Kidney capillary endothelial cell (primary cell): ENCODE results near the gene BOC.

Experiments
- DNase-seq: peaks from one replicate; pipeline ENCODE4 v3.0.0-alpha.2; 2018; ENCODE audit warnings: low spot score

The BOC gene

DNA sequence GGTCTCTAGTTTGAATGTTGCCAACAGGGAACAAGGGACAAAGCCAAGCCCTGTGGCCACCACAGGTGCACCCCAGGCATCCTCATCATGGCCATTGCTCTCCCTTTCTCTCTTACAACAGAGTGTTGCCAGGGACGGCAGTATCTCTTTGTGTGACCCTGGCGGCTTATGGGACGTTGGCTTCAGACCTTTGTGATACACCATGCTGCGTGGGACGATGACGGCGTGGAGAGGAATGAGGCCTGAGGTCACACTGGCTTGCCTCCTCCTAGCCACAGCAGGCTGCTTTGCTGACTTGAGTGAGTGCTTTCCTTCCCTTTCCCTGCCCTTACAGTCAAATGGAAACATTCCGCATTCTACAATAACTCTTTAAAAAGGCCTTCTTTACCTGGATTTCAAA is 38.2 kb downstream of the BOC start:
- no peak for DNase-seq

DNA sequence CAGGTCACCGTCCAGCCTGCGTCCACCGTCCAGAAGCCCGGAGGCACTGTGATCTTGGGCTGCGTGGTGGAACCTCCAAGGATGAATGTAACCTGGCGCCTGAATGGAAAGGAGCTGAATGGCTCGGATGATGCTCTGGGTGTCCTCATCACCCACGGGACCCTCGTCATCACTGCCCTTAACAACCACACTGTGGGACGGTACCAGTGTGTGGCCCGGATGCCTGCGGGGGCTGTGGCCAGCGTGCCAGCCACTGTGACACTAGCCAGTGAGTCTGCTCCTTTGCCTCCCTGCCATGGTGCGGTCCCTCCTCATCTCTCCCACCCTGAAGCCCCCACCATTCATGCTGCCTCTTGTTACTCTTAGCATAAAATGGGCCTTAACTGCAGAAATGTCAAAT is 39.2 kb downstream of the BOC start:
- DNase-seq = no peak

DNA sequence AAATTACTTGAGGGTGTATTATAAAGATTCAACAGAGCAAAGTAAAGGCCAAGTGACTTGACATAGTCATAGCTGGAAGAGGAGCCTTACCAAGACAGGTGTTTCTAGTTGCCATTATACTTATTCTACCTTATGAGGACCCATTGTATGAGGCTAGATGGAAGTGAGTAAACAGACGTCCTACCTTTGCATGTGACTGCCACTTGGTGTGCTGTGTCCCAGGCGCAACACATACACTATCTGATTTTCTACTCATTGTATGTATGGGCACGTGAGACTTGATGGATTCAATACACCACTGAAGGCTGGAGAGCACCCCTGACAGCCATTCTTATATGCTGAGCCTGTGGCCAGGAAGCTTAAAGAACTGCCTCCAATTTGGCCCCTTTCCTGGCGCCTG is 40.5 kb downstream of the BOC start:
- DNase-seq = no peak

DNA sequence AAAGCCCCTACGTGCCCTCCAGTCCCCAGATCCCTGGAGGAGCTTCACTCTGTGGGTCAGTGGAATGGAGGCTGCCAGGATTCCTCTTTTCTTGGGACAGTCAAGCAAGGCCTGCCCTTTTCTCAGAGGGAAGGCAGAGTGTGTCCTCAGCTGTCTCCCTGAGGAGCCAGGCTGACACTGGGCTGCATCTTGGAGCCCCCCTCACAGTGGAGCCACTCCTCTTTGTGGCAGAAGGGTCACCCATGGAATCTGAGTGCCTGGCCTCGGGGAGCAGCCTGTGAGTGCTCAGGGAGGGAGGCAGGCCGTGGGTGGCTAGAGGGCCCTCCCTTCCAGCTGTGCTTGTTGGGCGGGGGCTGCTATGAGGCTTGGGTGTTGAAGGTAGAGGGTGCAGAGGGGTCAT is 41.2 kb downstream of the BOC start:
- no peak for DNase-seq

DNA sequence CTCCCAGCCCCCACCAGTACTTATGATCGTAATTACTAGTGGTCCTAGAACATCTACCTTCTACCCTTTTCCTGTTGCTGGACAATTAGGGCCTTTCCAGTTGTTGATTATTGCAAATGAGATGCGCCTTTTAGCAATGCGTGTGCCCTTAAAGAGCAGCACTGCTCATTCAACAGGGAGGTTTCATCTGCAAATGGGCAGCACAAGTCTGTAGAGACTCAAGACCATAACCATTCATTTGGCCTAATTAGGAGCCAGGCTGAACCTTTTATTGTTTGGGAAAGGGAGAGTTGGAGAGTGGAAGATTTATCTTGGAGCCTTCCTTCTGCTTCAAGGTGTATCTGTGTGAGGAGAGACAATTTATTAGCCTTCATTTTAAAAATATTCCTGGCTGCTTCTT is 42.3 kb downstream of the BOC start:
- DNase-seq = no peak

DNA sequence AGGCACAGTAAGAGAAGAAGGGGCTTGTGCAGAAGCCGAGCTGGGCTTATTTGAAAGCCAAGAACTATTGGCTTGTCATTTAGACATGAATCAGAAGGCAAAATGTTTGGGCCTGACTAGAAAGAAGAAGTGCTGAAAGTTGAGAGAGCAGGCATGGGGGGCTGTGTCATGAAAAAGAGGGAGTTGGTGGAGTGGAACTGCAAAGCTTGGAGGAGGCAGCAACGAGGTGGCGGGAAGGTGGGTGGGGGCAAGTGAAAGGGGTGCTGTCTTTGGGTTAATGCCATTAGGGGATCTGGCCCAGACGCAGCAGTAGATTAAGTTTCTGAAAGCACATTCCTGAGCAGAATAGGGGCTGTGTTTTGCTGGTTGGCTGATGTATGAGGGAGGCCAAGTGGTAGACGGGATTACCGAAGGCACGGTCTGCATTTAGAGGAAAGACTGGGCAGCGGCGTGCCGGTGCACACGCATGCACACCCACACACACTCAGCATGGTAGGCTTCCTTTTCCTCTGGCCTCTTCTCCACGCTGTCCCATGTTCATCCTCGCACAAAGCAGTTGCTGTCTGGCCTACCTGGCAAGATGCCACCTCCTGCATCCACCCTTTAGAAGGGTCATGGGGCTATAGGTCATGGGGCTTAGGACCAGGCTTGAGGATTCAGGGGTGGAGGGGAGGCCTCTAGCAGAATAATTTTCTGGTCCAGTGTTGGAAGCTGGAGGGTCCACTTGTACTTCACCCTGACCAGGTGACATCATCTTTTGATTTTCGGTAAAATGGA is 43.0 kb downstream of the BOC start:
- no peak for DNase-seq

DNA sequence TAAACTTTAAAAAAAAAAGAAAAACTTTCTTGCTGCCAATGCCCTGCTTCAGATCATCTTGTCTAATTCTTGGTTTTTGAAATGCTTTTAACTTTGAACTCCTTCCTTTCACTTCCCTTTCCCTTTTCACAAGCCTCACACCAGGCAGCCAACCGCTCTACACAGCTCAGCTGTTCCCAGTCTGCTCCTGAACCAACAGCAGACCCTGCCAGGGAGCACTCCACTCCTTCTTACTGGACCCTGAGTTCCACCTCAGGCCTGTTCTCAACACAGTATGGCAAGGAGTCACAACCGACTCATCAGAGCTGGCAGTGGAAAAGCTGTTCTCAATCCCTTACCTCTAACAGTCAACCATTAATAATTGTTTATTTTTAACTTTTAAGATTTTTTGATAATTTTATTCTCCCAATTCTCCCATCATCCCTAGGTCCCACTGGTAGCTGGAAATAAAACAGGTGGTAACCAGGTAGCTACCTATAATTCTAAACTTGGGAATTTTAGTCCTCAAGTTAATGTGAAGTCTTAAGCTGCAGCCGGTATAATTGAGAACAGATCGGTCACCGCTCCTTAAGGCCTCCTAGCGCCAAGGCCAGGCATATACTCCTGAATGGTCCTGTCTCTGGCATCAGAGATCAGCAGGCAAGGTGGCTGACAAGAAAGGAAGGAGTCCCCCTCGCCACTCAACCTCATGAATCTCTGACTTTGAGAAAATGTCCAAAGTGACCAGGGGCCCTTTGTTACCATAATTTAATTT is 43.9 kb downstream of the BOC start:
- DNase-seq = no peak

DNA sequence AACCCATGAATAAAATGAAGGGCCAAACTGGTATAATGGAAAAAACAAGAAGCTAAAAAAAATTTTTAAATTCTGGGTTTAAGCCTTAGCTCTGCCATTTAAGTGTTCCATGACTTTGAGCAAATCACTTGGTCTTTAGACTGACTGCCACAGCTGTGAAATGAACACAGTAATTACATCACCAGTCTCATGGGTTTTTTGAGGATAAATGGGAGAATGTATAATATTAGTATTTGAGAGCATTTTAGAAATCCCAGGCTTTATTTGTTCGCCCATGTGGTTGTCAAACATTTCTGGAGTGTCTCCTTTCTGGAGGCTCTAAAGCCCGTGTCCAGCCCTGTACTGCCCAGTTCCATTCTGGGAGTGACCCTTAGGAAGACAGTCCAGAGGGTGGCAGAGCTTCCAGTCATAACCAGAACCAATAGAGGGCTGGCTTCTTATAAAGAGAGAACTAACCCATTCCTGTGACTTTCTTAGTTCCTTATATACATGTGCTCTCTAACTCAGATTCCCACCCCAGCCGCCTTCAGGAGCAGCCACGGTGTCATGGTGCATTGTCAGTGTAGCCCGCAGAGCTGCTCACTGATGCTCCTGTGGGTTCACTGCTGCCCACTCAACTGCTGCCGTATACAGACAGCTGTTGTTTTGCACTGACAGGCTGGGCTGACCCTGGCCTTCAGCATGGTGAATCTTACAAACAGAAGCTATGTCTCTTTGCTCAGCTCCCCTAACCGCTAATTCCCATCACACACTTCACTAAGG is 44.7 kb downstream of the BOC start:
- DNase-seq = no peak

DNA sequence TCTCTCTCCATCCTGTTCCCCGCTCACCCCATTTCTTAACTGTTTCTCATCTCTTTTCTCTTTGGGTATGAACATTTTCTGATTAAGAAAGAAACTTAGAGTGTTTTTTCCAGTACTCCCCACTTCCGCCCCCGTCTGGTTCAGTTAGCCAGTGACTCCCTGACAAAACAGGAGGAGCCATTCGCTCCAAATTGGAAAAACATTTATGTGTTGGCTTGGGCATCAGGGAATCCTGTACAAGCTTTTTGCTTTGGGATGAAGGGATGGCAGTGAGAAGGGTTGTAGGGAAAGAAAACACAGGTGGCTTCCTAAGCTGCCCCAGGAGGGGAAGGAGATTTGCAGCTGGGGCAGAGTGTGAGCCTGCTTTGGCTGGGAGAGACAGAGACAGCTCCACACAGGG is 47.0 kb downstream of the BOC start:
- DNase-seq = no peak

DNA sequence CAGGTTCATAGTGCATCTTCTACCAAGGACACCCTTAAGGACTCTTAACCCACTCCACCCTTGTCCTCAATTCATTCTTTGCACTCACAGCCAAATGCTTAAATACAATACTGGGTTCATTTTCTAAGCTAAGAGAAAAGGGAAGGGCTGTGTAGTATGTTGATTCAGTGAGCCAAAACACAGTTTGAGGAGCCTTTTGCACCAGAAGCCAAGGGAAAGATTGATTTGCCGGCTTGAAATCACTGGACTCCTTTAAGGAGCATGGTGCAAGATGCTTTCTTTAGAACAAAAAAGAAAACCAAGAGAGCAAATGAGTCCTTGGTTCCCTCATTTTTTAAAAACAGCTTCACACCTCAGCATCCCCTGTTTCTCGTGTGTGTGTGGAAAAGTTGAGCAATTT is 47.8 kb downstream of the BOC start:
- DNase-seq = no peak

DNA sequence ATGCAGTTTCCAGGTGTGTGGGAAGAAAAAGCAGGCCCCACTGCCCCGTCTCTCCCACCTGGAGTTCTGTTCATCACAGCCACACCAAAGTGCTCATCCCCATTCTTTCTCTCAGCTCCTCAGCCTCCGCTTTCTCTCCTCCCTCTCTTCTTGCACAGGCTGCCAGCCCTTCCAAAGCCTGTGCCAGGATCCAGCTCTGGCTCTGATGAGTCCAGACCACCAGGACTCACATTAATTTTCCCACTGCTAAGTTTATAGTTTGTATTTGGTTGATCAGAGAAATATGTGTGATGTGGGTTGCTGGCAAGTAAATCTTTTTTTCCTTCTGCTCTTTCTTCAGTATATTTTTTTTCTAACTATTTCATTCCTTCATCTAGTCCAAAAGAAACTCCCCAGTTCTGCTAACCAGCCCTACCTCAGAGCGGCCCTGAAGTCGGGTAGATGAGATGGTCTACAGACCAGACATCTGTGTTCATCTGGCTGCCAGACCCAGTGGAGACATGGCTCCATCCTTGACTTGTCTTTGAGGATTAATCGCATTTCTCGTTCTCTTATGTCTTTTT is 49.8 kb downstream of the BOC start:
- no peak for DNase-seq

DNA sequence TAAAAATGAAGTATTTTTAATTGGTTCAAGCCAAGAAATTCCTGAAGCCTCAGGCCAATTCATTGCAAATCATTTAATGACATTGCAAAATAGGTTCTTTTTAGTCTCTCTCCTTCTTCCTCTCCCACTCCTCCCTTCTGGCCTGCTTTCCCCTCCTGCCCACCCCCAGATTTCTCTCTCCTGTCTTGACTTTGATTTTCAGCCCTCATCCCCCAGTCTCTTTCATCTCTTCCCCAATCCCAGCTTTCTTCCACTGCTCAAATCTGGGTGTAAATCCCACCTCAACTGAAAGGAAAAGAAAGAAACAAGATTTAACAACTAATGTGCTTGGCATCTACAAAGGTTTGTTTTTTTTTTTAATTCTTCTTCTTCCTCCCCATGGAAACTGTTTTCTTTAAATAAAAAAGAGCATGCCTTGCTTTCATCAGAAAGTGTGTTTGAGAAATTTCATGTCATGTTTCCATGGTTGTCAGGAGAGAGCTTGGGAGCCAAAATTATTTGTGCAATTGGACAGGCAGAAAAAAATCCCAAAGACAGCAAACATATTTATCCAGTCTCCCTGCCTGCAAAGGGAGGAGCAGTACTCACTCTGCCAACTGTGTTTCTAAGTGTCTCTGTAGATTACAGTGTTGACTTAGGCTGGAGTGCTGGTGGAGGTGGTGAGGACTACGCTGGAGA is 50.4 kb downstream of the BOC start:
- no peak for DNase-seq

DNA sequence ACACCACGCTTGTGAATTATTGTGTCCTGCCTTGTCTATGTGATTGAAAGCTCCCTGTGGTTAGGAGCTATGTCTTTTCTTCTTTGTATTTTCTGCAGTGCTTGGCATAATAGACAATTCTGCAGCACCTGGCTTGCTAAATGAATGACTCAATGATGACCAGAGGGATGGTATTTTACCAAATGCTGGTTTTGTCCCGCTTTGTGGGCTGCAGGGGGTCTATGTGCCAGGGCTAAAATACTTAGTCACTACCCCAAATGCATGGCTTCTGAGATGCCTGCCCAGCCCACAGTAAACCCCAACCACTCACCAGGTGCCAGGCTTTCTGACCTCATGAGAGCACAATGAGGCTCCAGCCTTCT is 50.9 kb downstream of the BOC start:
- DNase-seq = no peak

DNA sequence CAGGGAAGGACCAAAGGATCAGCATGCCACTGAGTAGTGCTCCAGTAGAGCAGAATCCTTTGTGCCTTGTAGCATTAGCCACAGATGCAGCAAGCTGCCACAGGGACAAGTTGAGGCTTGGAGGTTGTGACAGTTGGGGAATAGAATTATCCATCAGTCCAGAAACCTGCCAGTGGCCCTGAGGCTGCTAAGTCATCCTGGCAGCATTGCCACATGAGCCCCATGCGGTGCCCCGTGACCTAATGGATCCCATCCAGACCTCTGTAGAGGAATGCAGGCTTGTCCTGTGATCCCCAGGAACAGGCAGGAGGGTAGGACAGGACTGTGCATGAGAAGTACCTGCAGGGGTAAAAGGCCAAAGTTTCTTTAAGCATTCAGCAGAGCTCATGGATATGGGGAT is 51.7 kb downstream of the BOC start:
- no peak for DNase-seq

DNA sequence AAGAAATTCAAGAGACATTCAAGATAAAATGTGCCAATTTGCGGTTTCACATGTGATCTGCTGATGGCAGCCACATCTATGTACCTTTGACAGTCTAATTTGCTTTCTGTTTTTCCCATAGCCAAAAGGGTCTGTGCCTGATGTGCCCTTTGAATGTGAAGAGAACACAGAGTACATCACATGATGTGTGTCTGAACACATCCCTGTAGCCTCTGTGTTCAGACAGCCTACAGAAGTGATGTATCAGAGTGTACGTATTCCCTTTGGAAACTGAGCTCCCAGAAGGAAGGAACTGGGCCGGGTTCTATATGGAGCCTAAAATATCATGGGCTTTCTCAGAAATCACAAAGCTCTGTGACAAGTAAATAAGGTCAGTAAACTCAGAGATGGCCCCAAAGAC is 52.4 kb downstream of the BOC start:
- DNase-seq = no peak

DNA sequence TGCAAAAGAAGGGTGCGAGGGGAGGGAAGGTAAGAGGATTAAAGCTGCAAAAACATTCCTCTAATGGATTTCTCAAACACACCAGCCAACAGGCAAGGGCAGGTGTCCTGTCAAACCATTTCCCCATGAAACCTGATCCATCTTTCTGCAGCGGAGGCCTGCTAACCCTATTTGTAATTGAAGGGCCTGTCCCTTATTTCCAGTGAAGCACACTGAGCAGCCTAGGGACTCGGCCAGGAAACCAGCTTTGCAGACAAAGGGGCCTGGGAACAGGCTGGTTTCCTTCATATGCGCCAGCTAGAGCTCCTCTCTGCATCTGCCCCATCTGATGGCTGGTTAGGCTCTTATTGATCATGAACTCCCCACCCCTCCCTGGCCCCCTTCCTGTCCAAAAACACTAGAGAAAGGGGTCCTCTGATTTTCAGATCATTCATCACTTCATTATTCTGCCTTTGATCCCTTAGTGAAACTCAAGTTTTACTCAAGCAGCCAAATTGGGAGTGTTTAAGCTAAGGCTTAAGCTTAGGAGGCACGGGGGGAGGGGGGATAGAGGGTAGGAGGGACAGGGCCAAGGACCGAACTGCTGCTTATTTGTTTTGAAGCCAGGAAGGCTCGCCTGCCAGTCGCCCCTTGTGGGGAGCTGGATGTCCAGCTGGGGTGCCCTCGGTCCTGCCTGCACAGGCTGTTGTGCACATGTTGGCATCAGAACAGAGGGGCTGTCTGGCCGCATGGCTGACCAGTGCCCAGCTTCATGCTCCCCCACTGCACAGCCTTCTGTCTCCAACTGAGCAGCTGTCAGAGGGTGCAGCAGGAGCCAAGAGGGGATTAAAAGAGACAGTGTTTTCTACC is 53.1 kb downstream of the BOC start:
- no peak for DNase-seq

DNA sequence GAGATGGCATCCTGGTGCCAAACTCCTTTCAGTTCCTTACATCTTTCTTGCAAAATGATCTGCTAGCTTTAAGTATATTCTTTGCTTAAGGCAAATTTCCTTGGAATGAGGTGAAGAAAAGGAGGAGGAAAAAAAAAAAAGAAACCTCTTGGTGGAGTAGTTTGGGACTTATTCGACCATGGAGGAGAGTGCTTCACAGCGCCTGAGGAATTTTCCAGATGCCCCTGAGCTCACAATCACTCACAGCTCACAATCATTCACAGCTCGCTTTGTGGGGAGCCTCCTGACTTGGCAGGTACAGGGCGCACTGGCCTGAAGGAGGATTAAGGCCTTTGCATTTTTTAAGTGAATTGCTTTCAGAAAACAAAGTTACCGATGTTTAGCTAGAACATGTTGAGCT is 53.9 kb downstream of the BOC start:
- DNase-seq = no peak

DNA sequence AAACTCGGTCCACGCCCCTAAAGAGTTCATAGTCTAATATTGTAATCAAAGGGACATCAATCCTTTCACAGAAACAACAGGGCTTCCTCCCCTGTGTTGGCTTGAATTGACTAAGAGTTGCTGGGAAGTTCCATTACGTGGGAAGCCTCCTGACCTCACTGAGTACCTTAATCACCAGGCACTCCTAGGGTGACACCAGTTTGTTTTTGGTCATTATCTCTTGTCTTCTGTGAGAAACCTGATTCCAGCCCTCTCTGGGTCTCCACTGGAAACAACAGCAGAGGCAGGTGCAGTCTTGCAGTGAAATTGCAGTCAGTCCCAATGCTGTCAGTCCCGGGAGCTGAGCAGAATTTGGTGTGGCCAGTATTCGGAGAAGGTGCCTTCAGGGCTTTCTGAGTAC is 55.4 kb downstream of the BOC start:
- no peak for DNase-seq

DNA sequence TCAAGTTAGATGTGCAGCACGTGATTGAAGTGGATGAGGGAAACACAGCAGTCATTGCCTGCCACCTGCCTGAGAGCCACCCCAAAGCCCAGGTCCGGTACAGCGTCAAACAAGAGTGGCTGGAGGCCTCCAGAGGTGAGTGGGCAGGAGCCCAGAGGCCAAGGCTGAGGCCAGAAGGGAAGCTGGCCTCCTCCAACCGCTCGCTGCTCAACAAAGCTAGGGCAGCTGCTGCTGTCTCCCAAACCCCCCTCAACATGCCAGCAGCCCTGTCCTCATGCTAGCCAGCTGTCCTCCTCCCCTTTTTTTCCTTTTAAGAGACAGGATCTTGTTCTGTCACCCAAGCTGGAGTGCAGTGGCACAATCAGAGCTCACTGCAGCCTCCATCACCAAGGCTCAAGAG is 57.0 kb downstream of the BOC start:
- no peak for DNase-seq

DNA sequence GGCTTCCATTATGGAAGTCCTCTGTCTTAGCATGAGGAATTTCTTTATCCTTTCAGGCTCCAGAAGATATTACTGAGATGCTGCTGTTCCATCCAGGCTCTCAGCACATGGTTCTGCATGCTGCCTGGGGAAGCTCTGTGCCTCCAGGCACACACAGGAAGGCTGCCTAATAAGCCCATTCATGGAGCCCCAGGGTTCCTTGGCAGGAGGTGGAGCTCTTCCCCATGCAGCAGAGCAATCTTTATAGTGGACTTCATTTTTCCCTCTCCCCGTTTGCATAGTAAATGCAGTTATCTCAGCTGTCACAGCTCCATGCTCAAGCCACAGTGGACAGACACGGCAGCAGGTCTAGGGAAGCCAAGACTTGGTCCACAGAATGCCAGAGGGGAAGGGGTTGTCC is 57.6 kb downstream of the BOC start:
- no peak for DNase-seq

DNA sequence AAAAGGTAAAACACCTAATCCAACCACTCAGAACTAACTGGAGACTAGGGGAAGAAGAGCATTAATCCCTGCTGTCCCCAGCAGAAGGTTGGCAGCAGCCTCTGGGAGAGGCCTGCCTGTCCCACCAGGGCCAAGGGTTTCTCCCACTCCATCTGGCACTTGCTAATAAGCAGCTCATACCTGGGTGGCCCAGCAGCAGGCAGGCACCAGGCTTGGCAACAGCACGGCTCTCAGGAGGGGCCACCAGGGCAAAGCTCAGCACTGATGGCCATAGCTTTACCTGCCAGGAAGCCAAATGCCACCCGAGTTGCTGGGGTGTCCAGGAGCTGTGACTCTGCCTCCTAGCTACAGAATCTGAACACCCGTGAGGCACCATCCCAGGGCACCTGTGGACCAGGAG is 58.3 kb downstream of the BOC start:
- no peak for DNase-seq
